Stimulated activated CD8-positive, alpha-beta memory T cell treated with anti-CD3 and anti-CD28 coated beads, Interleukin-12 subunit alpha, Interleukin-12 subunit beta, amount 100 ng/mL, for 1 hour (primary cell): ENCODE data around the gene APBA1.

ENCODE experiments used
- DNase-seq: peaks from one replicate; pipeline ENCODE4 v3.0.0-alpha.2; 2020; ENCODE audit warnings: low read depth

Gene APBA1

GRCh38 chr9:69519470-69520240, 152.5 kb downstream of the APBA1 start:
- no peak for DNase-seq

- DNase-seq, result no peak
Observed at GRCh38 chr9:69516353-69517322, 155.5 kb downstream of the APBA1 start.

GRCh38 chr9:69515810-69516209, 156.4 kb downstream of the APBA1 start:
- DNase-seq, result no peak

- no peak for DNase-seq
Observed at GRCh38 chr9:69513141-69513820, 158.9 kb downstream of the APBA1 start.

GRCh38 chr9:69504058-69504457, 168.1 kb downstream of the APBA1 start:
- DNase-seq, result no peak

- no peak for DNase-seq
Observed at GRCh38 chr9:69502671-69503301, 169.4 kb downstream of the APBA1 start.

GRCh38 chr9:69500896-69501295, 171.3 kb downstream of the APBA1 start:
- no peak for DNase-seq

- no peak for DNase-seq
Observed at GRCh38 chr9:69499959-69500358, 172.2 kb downstream of the APBA1 start.

GRCh38 chr9:69499407-69499806, 172.8 kb downstream of the APBA1 start:
- no peak for DNase-seq

- no peak for DNase-seq
Observed at GRCh38 chr9:69498470-69498869, 173.7 kb downstream of the APBA1 start.

- no peak for DNase-seq
Observed at GRCh38 chr9:69497816-69498215, 174.4 kb downstream of the APBA1 start.

- no peak for DNase-seq
Observed at GRCh38 chr9:69496846-69497450, 175.2 kb downstream of the APBA1 start.

- no peak for DNase-seq
Observed at GRCh38 chr9:69495296-69495695, 176.9 kb downstream of the APBA1 start.

- no peak for DNase-seq
Observed at GRCh38 chr9:69494763-69495162, 177.4 kb downstream of the APBA1 start.

GRCh38 chr9:69494208-69494607, 178.0 kb downstream of the APBA1 start:
- DNase-seq, result no peak

GRCh38 chr9:69486498-69486897, 185.7 kb downstream of the APBA1 start:
- DNase-seq, result no peak

GRCh38 chr9:69485466-69485865, 186.7 kb downstream of the APBA1 start:
- DNase-seq, result no peak

GRCh38 chr9:69483886-69484422, 188.2 kb downstream of the APBA1 start:
- no peak for DNase-seq

- no peak for DNase-seq
Observed at GRCh38 chr9:69476797-69477196, 195.4 kb downstream of the APBA1 start.

GRCh38 chr9:69476016-69476415, 196.2 kb downstream of the APBA1 start:
- peak; percentile 5 for DNase-seq

GRCh38 chr9:69474821-69475220, 197.3 kb downstream of the APBA1 start:
- DNase-seq, result no peak
